ENCODE results near the gene MAN1A2.
"Not testable (repeated sequence)": the region's sequence is repeated elsewhere in the genome, so short reads cannot be mapped to it uniquely, and the experiment has no call there.

The MAN1A2 gene

DNA sequence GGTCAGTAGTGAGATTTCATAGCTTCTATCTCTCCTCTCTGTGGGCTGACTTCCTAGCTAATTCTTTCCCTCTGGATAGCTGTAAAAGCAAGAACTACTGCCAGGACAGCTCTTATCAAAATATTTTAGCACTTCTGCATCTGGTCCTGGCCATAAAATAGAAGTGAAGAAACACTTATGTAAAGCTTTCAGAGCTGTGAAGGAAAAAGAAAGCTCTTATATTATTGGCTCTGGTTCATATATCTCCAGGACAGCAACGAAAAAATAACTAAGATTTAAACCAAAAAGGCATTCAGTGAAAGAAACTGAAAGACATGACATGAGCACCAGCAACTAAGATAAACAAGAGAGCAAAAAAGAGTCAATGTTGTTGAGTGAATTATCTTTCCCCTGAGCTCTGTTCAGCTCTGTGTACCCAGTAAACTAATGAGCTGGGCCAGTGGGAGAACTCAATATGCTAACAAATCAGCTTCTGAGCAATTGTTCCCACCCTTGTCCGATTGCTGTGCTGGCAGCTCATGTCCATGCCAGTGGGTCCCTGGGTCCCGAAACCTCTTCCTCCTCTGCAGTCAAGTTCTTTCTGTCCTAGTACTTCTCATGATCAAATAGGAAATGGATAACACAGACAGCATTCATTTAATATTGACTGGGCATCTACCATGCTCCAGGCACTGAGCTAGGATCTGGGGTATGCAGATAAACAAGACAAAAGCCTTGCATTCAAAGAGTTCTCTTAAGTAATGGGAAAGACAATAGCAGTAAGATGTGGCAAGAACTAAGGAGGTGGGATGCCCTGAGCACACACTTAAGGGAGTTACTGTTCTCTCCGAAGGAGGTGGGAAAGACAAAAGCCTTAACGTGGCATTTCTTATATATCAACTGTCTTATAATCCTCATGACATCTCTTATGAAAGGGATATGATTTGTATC lies 45.3 kb upstream of the MAN1A2 start:
- Histone ChIP-seq H4K91ac (ENCODE audit: low read length) (no peak overlapping the region), H3K36me3 (ENCODE audit: control insufficient read depth in 1 of 2, insufficient read depth in 2 of 2, low read depth in 1 of 2, low read length in 2 of 2) (no peaks in the 10 kb centered on the region), H2AK5ac (ENCODE audit: low read length, severe bottlenecking) (no peak overlapping the region), H3K9me3 (ENCODE audit: control insufficient read depth, low read length) (no peaks in the 10 kb centered on the region), H3K4me3 (ENCODE audit: insufficient read depth in 1 of 2, low read depth in 1 of 2, low read length in 2 of 2) (no peak overlapping the region), H2BK5ac (ENCODE audit: low read depth, low read length, poor library complexity, severe bottlenecking) (no peak overlapping the region), H3K27ac (ENCODE audit: low read length, poor library complexity, severe bottlenecking) (no peak overlapping the region), H2BK120ac (ENCODE audit: low read depth, low read length) (no peak overlapping the region), H3K18ac (ENCODE audit: low read depth in 1 of 2, low read length in 2 of 2) (no peak overlapping the region), H3K79me1 (replicated peaks; ENCODE audit: low read length, poor library complexity, severe bottlenecking) (no peaks in the 10 kb centered on the region), H2BK15ac (ENCODE audit: low read depth, poor library complexity, severe bottlenecking) (no peak overlapping the region), H2AFZ (ENCODE audit: low read depth, low read length) (no peak overlapping the region), H3K4me2 (ENCODE audit: low read length, poor library complexity, severe bottlenecking) (no peak overlapping the region), H3K23ac (ENCODE audit: low read length in 2 of 2) (no peak overlapping the region), H3K4me1 (ENCODE audit: control insufficient read depth, insufficient read depth, low read depth, low read length) (no peaks in the 10 kb centered on the region), H3K9ac (ENCODE audit: low read length) (no peak overlapping the region), H2BK12ac (ENCODE audit: low read length in 2 of 2) (no peak overlapping the region), H3K27me3 (ENCODE audit: control insufficient read depth in 1 of 2, insufficient read depth in 1 of 2, low read length in 2 of 2) (peaks cover 12 to 42% of the 10 kb centered on the region in 2 experiments), H4K8ac (ENCODE audit: low read length) (no peak overlapping the region), H3K4ac (ENCODE audit: low read depth in 1 of 2, low read length in 2 of 2) (no peak overlapping the region), H3K14ac (ENCODE audit: low read length in 2 of 2) (no peak overlapping the region)
- peak; percentile 9 for DNase-seq
- 71% methylated on average over 2 of the region's 5 CpGs for WGBS

- Histone ChIP-seq H3K36me3 (ENCODE audit: control insufficient read depth in 1 of 2, insufficient read depth in 2 of 2, low read depth in 1 of 2, low read length in 2 of 2) (no peaks in the 10 kb centered on the region), H4K91ac (ENCODE audit: low read length) (no peak overlapping the region), H3K9ac (ENCODE audit: low read length) (no peak overlapping the region), H2BK15ac (ENCODE audit: low read depth, poor library complexity, severe bottlenecking) (no peak overlapping the region), H2AK5ac (ENCODE audit: low read length, severe bottlenecking) (no peak overlapping the region), H2BK120ac (ENCODE audit: low read depth, low read length) (no peak overlapping the region), H3K4me2 (ENCODE audit: low read length, poor library complexity, severe bottlenecking) (no peak overlapping the region), H3K27me3 (ENCODE audit: control insufficient read depth in 1 of 2, insufficient read depth in 1 of 2, low read length in 2 of 2) (peaks cover 12 to 42% of the 10 kb centered on the region in 2 experiments), H3K23ac (ENCODE audit: low read length in 2 of 2) (no peak overlapping the region), H3K9me3 (ENCODE audit: control insufficient read depth, low read length) (no peaks in the 10 kb centered on the region), H4K8ac (ENCODE audit: low read length) (no peak overlapping the region), H3K4me1 (ENCODE audit: control insufficient read depth, insufficient read depth, low read depth, low read length) (no peaks in the 10 kb centered on the region), H3K4me3 (ENCODE audit: insufficient read depth in 1 of 2, low read depth in 1 of 2, low read length in 2 of 2) (no peak overlapping the region), H3K4ac (ENCODE audit: low read depth in 1 of 2, low read length in 2 of 2) (no peak overlapping the region), H3K27ac (ENCODE audit: low read length, poor library complexity, severe bottlenecking) (no peak overlapping the region), H2BK12ac (ENCODE audit: low read length in 2 of 2) (no peak overlapping the region), H2AFZ (ENCODE audit: low read depth, low read length) (no peak overlapping the region), H3K18ac (ENCODE audit: low read depth in 1 of 2, low read length in 2 of 2) (no peak overlapping the region), H3K14ac (ENCODE audit: low read length in 2 of 2) (no peak overlapping the region), H3K79me1 (replicated peaks; ENCODE audit: low read length, poor library complexity, severe bottlenecking) (no peaks in the 10 kb centered on the region), H2BK5ac (ENCODE audit: low read depth, low read length, poor library complexity, severe bottlenecking) (no peak overlapping the region)
- no peak for DNase-seq
- 89% methylated on average over 2 of the region's 3 CpGs for WGBS
These were observed 42.9 kb upstream of the MAN1A2 start for GRCh38 chr1:117324357-117324756.

DNA sequence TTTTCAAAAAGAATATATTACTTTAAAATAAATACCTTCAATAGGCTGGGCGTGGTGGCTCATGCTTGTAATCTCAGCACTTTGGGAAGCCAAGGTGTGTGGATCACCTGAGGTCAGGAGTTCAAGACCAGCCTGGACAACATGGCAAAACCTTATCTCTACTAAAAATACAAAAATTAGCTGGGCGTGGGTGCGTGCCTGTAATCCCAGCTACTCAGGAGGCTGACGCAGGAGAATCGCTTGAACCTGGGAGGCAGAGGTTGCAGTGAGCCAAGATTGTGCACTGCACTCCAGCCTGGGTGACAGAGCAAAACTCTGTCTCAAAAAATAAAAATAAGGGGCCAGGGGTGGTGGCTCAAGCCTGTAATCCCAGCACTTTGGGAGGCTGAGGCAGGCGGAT lies 41.2 kb upstream of the MAN1A2 start:
- H4K8ac ChIP-seq (ENCODE audit: low read length); H2AFZ ChIP-seq (ENCODE audit: low read depth, low read length); H3K4me3 ChIP-seq (ENCODE audit: insufficient read depth in 1 of 2, low read depth in 1 of 2, low read length in 2 of 2); H2BK12ac ChIP-seq (ENCODE audit: low read length in 2 of 2); H3K14ac ChIP-seq (ENCODE audit: low read length in 2 of 2); H3K27ac ChIP-seq (ENCODE audit: low read length, poor library complexity, severe bottlenecking); H2BK120ac ChIP-seq (ENCODE audit: low read depth, low read length); H4K91ac ChIP-seq (ENCODE audit: low read length); H3K9ac ChIP-seq (ENCODE audit: low read length); H3K23ac ChIP-seq (ENCODE audit: low read length in 2 of 2); H3K36me3 ChIP-seq (ENCODE audit: control insufficient read depth in 1 of 2, insufficient read depth in 2 of 2, low read depth in 1 of 2, low read length in 2 of 2); H3K79me1 ChIP-seq (replicated peaks; ENCODE audit: low read length, poor library complexity, severe bottlenecking); H3K4me2 ChIP-seq (ENCODE audit: low read length, poor library complexity, severe bottlenecking); H2AK5ac ChIP-seq (ENCODE audit: low read length, severe bottlenecking); H3K9me3 ChIP-seq (ENCODE audit: control insufficient read depth, low read length); DNase-seq; H3K4me1 ChIP-seq (ENCODE audit: control insufficient read depth, insufficient read depth, low read depth, low read length); H3K18ac ChIP-seq (ENCODE audit: low read depth in 1 of 2, low read length in 2 of 2); H2BK15ac ChIP-seq (ENCODE audit: low read depth, poor library complexity, severe bottlenecking); H2BK5ac ChIP-seq (ENCODE audit: low read depth, low read length, poor library complexity, severe bottlenecking); H3K4ac ChIP-seq (ENCODE audit: low read depth in 1 of 2, low read length in 2 of 2): not testable (repeated sequence)
- peaks cover 5 to 34% of the 10 kb centered on the region in 2 experiments for H3K27me3 ChIP-seq (ENCODE audit: control insufficient read depth in 1 of 2, insufficient read depth in 1 of 2, low read length in 2 of 2)
- WGBS, result 89% methylated on average over 5 of the region's 6 CpGs

DNA sequence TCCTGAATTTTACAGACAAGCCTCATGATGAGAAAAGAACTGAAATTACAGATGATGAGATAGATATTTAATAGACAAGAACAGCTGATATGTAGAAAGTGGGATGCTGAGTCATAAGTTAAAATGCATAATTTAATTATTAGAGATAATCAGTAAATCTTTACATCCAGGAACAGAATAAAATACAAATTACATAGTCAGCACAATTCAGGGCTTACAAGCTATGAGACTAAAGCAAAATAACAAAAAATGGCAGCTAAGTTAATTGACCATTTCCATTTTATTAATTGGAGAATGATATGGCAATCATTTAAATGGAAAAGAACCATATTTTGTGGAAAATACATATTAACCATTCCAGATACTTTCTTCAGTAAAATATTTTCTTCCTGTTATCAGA lies 40.2 kb upstream of the MAN1A2 start:
- H3K4me3 ChIP-seq (ENCODE audit: insufficient read depth in 1 of 2, low read depth in 1 of 2, low read length in 2 of 2), result no peak overlapping the region
- no peak overlapping the region for H4K91ac ChIP-seq (ENCODE audit: low read length)
- no peaks in the 10 kb centered on the region for H3K79me1 ChIP-seq (replicated peaks; ENCODE audit: low read length, poor library complexity, severe bottlenecking)
- H4K8ac ChIP-seq (ENCODE audit: low read length), result no peak overlapping the region
- H2BK5ac ChIP-seq (ENCODE audit: low read depth, low read length, poor library complexity, severe bottlenecking), result no peak overlapping the region
- H3K4ac ChIP-seq (ENCODE audit: low read depth in 1 of 2, low read length in 2 of 2), result no peak overlapping the region
- H3K9ac ChIP-seq (ENCODE audit: low read length), result no peak overlapping the region
- H2BK15ac ChIP-seq (ENCODE audit: low read depth, poor library complexity, severe bottlenecking), result no peak overlapping the region
- DNase-seq, result no peak
- no peaks in the 10 kb centered on the region for H3K9me3 ChIP-seq (ENCODE audit: control insufficient read depth, low read length)
- no peak overlapping the region for H3K27ac ChIP-seq (ENCODE audit: low read length, poor library complexity, severe bottlenecking)
- H2BK120ac ChIP-seq (ENCODE audit: low read depth, low read length), result no peak overlapping the region
- H3K36me3 ChIP-seq (ENCODE audit: control insufficient read depth in 1 of 2, insufficient read depth in 2 of 2, low read depth in 1 of 2, low read length in 2 of 2), result no peaks in the 10 kb centered on the region
- H3K18ac ChIP-seq (ENCODE audit: low read depth in 1 of 2, low read length in 2 of 2), result no peak overlapping the region
- no peak overlapping the region for H3K4me2 ChIP-seq (ENCODE audit: low read length, poor library complexity, severe bottlenecking)
- no peak overlapping the region for H2BK12ac ChIP-seq (ENCODE audit: low read length in 2 of 2)
- no peaks in the 10 kb centered on the region for H3K4me1 ChIP-seq (ENCODE audit: control insufficient read depth, insufficient read depth, low read depth, low read length)
- no peak overlapping the region for H2AK5ac ChIP-seq (ENCODE audit: low read length, severe bottlenecking)
- peaks cover 2 to 25% of the 10 kb centered on the region in 2 experiments for H3K27me3 ChIP-seq (ENCODE audit: control insufficient read depth in 1 of 2, insufficient read depth in 1 of 2, low read length in 2 of 2)
- no peak overlapping the region for H3K23ac ChIP-seq (ENCODE audit: low read length in 2 of 2)
- H2AFZ ChIP-seq (ENCODE audit: low read depth, low read length), result no peak overlapping the region
- no peak overlapping the region for H3K14ac ChIP-seq (ENCODE audit: low read length in 2 of 2)

Data from mesenchymal stem cell (in vitro differentiated cells and primary cell).